Measurements from ENCODE around the gene NSG1. TPM values are rescaled to one million over a fixed set of nuclear protein-coding genes. Genes with fewer than 3 reads are reported as not detected.

NSG1 gene
- total RNA-seq, 1 experiment from 2014 or later = not detected

GRCh38 chr4:4368809-4369580 lies 17.9 kb upstream of the NSG1 start:
- DNase-seq (ENCODE audit: low read depth) = no peak

- DNase-seq (ENCODE audit: low read depth) = no peak
Observed at GRCh38 chr4:4374388-4375098, 12.4 kb upstream of the NSG1 start.

GRCh38 chr4:4376074-4376473 lies 10.8 kb upstream of the NSG1 start:
- DNase-seq (ENCODE audit: low read depth) = no peak

- DNase-seq (ENCODE audit: low read depth) = no peak
Observed at GRCh38 chr4:4377191-4377590, 9.7 kb upstream of the NSG1 start.

- DNase-seq (ENCODE audit: low read depth) = no peak
Observed at GRCh38 chr4:4377732-4378460, 9.0 kb upstream of the NSG1 start.

GRCh38 chr4:4379540-4380087 lies 7.3 kb upstream of the NSG1 start:
- DNase-seq (ENCODE audit: low read depth) = no peak

GRCh38 chr4:4383085-4383484 lies 3.8 kb upstream of the NSG1 start:
- DNase-seq (ENCODE audit: low read depth) = no peak

- DNase-seq (ENCODE audit: low read depth) = no peak
Observed at GRCh38 chr4:4384837-4385236, 2.1 kb upstream of the NSG1 start.

- DNase-seq (ENCODE audit: low read depth) = no peak
Observed at GRCh38 chr4:4385729-4386295, 1.1 kb upstream of the NSG1 start.

- no peak for DNase-seq (ENCODE audit: low read depth)
Observed at GRCh38 chr4:4386296-4386735, 586 bp upstream of the NSG1 start.

- DNase-seq (ENCODE audit: low read depth) = no peak
Observed at GRCh38 chr4:4387531-4388310, 819 bp downstream of the NSG1 start.

- no peak for DNase-seq (ENCODE audit: low read depth)
Observed at GRCh38 chr4:4388311-4388790, 1.4 kb downstream of the NSG1 start.

GRCh38 chr4:4388836-4389575 lies 2.1 kb downstream of the NSG1 start:
- DNase-seq (ENCODE audit: low read depth) = no peak

- no peak for DNase-seq (ENCODE audit: low read depth)
Observed at GRCh38 chr4:4390046-4390445, 3.1 kb downstream of the NSG1 start.

- no peak for DNase-seq (ENCODE audit: low read depth)
Observed at GRCh38 chr4:4390515-4391240, 3.8 kb downstream of the NSG1 start.

GRCh38 chr4:4391866-4392265 lies 5.0 kb downstream of the NSG1 start:
- no peak for DNase-seq (ENCODE audit: low read depth)

GRCh38 chr4:4392501-4393183 lies 5.7 kb downstream of the NSG1 start:
- DNase-seq (ENCODE audit: low read depth) = no peak

GRCh38 chr4:4394644-4395043 lies 7.7 kb downstream of the NSG1 start:
- DNase-seq (ENCODE audit: low read depth) = peak; percentile 32

- no peak for DNase-seq (ENCODE audit: low read depth)
Observed at GRCh38 chr4:4395371-4395770, 8.5 kb downstream of the NSG1 start.

Data from RPMI7951 (cell line).